Omental fat pad (tissue), 4 donors: Measurements from ENCODE around the gene CFAP100. TPM values are rescaled to one million over a fixed set of nuclear protein-coding genes. Genes with fewer than 3 reads are reported as not detected.

Experiments
- ATAC-seq: fragments of 150-250 bp; one replicate; pipeline ENCODE4 v1.9.1; 2016; ENCODE audit warnings: mild to moderate bottlenecking, moderate library complexity; ENCODE audit not compliant: low FRiP score
- DNase-seq: peaks from one replicate; pipeline ENCODE4 v3.0.0-alpha.2; 2019; ENCODE audit warnings: low spot score
- CTCF ChIP-seq, 3 donors: fragments of 450-650 bp; IDR thresholded peaks; one replicate each; pipeline ENCODE4 v1.5.1; 2016 to 2017; ENCODE audit warnings: antibody characterized with exemption in 3 of 3, mild to moderate bottlenecking in 3 of 3, moderate library complexity in 2 of 3
- total RNA-seq, 4 donors: library from RNA; depleted of rRNA; stranded (reverse); fragments of >200 nt; gene quantifications; one replicate each; pipeline ENCODE4 v1.1.0, GENCODE V29; 2016

The CFAP100 gene
- total RNA-seq, 4 donors from 2014 or later, result not detected

- no peak for TF ChIP-seq CTCF (IDR thresholded peaks at IDR 0.05)
- ATAC-seq (no peak), DNase-seq (no peak)
Observed at GRCh38 chr3:126364731-126365301, 29.9 kb upstream of the CFAP100 start.

GRCh38 chr3:126365351-126366277, 29.1 kb upstream of the CFAP100 start:
- peak; percentile 25 for ATAC-seq
- no peak for TF ChIP-seq CTCF (IDR thresholded peaks at IDR 0.05)
- DNase-seq, result no peak

DNA sequence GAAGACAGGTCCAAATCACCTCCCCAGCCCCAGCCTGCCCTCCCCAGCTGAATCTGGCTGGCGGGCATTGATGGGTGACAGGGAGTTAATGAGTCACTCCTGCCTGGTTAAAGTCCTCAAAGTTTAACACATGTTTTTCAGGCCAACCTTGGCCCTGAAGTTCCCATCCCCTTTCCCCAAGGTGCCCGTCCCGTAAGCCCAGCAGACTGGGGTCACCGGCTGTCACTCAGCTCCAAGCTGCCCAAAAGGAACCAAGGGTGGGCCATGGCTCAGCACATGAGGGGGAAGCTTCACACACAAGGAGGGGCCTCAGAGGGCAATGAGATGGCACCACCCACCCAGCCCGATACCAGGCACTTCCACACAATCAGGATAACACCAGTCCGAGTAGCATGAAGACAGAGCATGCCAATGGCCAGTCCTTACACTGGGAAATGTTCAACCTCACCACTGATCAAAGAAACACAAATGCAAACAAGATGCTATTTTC, 27.3 kb upstream of the CFAP100 start:
- DNase-seq (no peak), ATAC-seq (no peak)
- TF ChIP-seq CTCF (IDR thresholded peaks at IDR 0.05), result no peak

GRCh38 chr3:126369490-126369889, 25.2 kb upstream of the CFAP100 start:
- DNase-seq (no peak), ATAC-seq (no peak)
- TF ChIP-seq CTCF (IDR thresholded peaks at IDR 0.05), result no peak

- ATAC-seq, result no peak
- no peak for TF ChIP-seq CTCF (IDR thresholded peaks at IDR 0.05)
- DNase-seq, result no peak
Observed at GRCh38 chr3:126370055-126370454, 24.7 kb upstream of the CFAP100 start.

GRCh38 chr3:126370606-126371005, 24.1 kb upstream of the CFAP100 start:
- TF ChIP-seq CTCF (IDR thresholded peaks at IDR 0.05), result no peak
- DNase-seq (no peak), ATAC-seq (no peak)
